Measurements from ENCODE around the gene AQP11.

AQP11 gene

DNA sequence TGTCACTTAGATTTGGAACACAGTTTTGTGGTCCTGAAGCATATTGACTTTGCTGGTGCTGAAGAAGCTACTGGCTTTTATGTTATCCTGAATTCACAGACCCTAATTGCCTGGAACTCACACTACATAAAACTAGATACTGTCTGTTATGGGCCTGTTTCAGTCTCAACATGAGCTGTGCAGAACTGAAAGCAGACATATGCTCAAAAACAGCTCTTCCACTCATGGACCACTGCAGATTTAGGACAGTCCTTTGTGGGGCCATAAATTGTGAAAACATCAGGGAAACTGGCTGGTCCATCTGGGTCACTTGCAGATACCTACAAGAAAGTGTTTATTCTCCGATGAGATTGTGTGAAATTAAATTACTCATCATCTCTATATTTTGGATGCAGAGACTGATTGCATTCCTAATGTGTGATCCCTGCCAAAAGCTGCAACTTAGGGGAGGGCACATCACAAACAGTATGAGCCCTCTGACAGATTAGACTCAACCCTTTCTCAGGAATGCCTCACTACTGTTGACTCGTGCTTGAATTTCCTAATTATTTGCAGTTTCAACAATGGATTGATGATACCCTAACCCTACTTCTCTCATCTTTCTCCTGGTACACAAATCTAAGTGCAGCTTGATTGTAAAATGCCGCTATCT, 58.0 kb downstream of the AQP11 start:
- no peak for DNase-seq
- intact Hi-C loops (cut with DNase I), result no loop called here

DNA sequence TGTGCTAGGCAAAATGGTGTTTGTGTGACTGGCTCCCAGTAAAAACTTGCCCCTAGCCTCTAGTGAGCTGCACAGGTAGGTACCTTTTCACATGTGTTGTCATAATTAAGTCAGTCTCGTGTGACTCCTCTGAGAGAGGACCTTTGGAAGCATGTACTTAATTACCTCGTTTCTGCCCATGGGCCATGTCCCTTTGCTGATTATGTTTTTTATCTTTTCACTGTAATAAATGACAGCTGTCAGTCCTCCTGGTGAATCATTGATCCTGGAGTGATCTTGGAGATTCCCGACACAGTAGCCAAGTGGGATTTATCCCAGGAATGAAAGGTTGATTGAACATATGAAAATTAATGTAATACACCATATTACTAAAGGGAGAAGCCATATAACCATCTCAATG, 60.4 kb downstream of the AQP11 start:
- no peak for DNase-seq
- intact Hi-C loops (cut with DNase I), result no loop called here

DNA sequence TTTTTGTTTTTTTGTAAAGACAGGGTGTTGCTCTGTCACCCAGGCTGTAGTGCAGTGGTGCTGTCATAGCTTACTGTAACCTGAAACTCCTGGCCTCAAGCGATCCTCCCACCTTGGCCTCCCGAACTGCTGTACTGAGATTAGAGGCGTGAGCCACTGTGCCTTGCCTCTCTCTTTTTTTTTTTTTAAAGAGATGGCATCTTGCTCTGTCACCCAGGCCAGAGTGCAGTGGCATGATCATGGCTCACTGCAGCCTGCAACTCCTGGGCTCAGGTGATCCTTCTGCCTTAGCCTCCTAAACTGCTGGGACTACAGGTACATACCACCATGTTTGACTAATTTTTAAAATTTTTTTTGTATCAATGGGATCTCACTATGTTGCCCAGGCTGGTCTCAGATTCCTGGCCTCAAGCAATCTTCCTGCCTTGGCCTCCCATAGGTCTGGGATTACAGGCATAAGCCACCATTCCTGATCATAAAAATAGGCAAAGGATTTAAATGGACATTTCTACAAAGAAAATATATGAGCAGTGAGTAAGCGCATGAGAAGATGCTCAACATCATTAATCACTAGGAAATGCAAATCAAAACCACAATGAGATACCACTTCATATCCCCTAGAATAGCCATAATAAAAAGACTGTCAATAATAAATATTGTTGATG, 65.1 kb downstream of the AQP11 start:
- no peak for DNase-seq
- intact Hi-C loops (cut with DNase I), result no loop called here

DNA sequence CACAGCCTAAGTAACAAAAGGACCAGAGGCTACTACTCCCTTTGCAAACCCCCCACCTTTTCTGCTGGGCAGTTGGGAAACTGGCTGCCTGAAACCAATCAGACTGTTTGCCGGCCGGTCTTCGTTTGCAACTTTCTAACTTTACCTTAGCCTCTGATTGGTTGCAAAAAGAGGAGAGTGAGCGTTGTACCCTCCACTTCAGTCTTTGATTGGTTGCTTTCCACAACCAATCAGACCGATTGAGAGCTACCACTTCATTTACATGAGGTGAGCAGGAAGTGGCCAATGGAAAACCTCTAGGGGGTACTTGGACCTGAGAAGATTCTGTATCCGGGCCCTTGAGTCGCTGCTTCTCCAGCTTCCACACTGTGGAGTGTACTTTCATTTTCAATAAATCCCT, 66.6 kb downstream of the AQP11 start:
- intact Hi-C loops (cut with DNase I), result no loop called here
- no peak for DNase-seq

DNA sequence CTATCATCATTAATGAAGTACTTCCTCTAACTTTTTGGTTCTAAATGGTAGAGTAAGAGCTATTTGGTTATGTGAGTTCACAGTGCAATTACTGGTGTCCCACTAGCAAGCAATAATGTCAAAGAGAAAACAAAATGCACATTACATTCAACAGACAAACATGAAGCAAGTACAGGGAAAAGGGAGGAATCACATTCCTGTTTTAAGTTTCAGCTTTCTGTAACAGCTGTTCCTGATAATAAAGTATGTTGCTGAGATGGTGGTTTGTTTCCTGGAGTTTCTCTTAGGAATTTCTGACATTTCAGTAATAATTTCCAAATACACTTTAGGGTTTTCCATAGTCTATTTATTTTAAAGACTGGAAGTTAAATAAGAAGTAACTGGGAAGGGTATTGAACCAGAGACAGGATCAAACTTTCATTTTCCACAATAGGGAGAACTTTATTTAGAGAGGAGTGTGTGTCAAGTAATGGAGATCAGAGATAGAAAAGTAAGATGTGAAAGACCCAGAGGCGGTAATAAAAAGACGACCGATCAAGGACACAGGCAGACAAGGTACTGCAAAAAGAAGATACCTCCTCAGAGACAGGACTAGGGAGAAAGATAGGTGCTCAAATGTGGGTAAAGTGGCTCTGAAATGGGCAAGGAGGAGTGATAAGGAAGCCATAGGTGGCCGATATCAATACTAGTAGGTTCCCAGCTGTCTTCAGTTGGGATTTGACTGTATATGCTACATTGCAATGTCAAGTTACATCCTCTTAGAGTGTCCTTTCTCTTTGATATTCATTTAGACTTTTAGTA, 68.7 kb downstream of the AQP11 start:
- no peak for DNase-seq
- intact Hi-C loops (cut with DNase I), result no loop called here

All from head of caudate nucleus (tissue), 42 donors.